ENCODE results near the gene LPA. TPM values are rescaled to one million over a fixed set of nuclear protein-coding genes. Genes with fewer than 3 reads are reported as not detected.
"Not testable (repeated sequence)": the region's sequence is repeated elsewhere in the genome, so short reads cannot be mapped to it uniquely, and the experiment has no call there.

The LPA gene
- total RNA-seq, 1 experiment from 2014 or later, result not detected

GRCh38 chr6:160532315-160532714 is 131.8 kb downstream of the LPA start:
- H4K20me1 ChIP-seq (ENCODE audit: insufficient read depth), result no peaks in the 10 kb centered on the region
- no peaks in the 10 kb centered on the region for H3K9me2 ChIP-seq (ENCODE audit: insufficient read depth)
- no peaks in the 10 kb centered on the region for H3K4me1 ChIP-seq (replicated peaks; ENCODE audit: insufficient read depth)
- intact Hi-C loops (cut with micrococcal nuclease; ENCODE audit: unreplicated experiment), result no loop called here
- TF ChIP-seq EZH2 (IDR thresholded peaks at IDR 0.05; ENCODE audit: low read depth) (no peak), CTCF (conservative IDR thresholded peaks at IDR 0.05) (no peak)
- POLR2A ChIA-PET (ENCODE audit: unreplicated experiment), result no interaction called here
- no peak overlapping the region for H3K27ac ChIP-seq
- 0 out of 2 replicates have a peak, but pooled peaks cover 9% of the 10 kb centered on the region for H3K27me3 ChIP-seq (ENCODE audit: insufficient read depth, low read depth)
- H3K79me2 ChIP-seq (ENCODE audit: low read depth), result no peaks in the 10 kb centered on the region
- no peak overlapping the region for H2AFZ ChIP-seq
- no peak overlapping the region for H3K4me3 ChIP-seq
- no peak overlapping the region for H3K4me2 ChIP-seq
- BruUV-seq (replicated peaks), result no TSS peak
- no peak for DNase-seq
- no peaks in the 10 kb centered on the region for H3F3A ChIP-seq (ENCODE audit: insufficient read depth, low read depth)
- CTCF ChIA-PET, result no interaction called here
- H3K36me3 ChIP-seq (ENCODE audit: low read depth), result no peaks in the 10 kb centered on the region
- H3K9me3 ChIP-seq (ENCODE audit: insufficient read depth, low read depth), result no peaks in the 10 kb centered on the region

GRCh38 chr6:160531826-160532225 is 132.2 kb downstream of the LPA start:
- Histone ChIP-seq H3K9me2 (ENCODE audit: insufficient read depth) (no peaks in the 10 kb centered on the region), H3K4me3 (no peak overlapping the region), H3F3A (ENCODE audit: insufficient read depth, low read depth) (no peaks in the 10 kb centered on the region), H3K79me2 (ENCODE audit: low read depth) (no peaks in the 10 kb centered on the region), H2AFZ (no peak overlapping the region), H3K4me2 (no peak overlapping the region), H3K9me3 (ENCODE audit: insufficient read depth, low read depth) (no peaks in the 10 kb centered on the region), H3K27ac (no peak overlapping the region), H3K27me3 (ENCODE audit: insufficient read depth, low read depth) (0 out of 2 replicates have a peak, but pooled peaks cover 9% of the 10 kb centered on the region), H3K4me1 (replicated peaks; ENCODE audit: insufficient read depth) (no peaks in the 10 kb centered on the region), H4K20me1 (ENCODE audit: insufficient read depth) (no peaks in the 10 kb centered on the region), H3K36me3 (ENCODE audit: low read depth) (no peaks in the 10 kb centered on the region)
- no peak for TF ChIP-seq EZH2 (IDR thresholded peaks at IDR 0.05; ENCODE audit: low read depth)
- TF ChIP-seq CTCF (conservative IDR thresholded peaks at IDR 0.05), result no peak
- intact Hi-C loops (cut with micrococcal nuclease; ENCODE audit: unreplicated experiment), result no loop called here
- BruUV-seq (replicated peaks), result no TSS peak
- no peak for DNase-seq
- ChIA-PET CTCF (no interaction called here), POLR2A (ENCODE audit: unreplicated experiment) (no interaction called here)

GRCh38 chr6:160529524-160529923 is 134.6 kb downstream of the LPA start:
- POLR2A ChIA-PET (ENCODE audit: unreplicated experiment), result interaction anchor here (0.7 kb wide), 1 partner anchor 61 kb away, joined by 8 read pairs; no protein-coding TSS in a partner anchor
- H3K27ac ChIP-seq; H3F3A ChIP-seq (ENCODE audit: insufficient read depth, low read depth); H3K9me2 ChIP-seq (ENCODE audit: insufficient read depth); H3K36me3 ChIP-seq (ENCODE audit: low read depth); H3K27me3 ChIP-seq (ENCODE audit: insufficient read depth, low read depth); DNase-seq; CTCF ChIA-PET; intact Hi-C loops (cut with micrococcal nuclease; ENCODE audit: unreplicated experiment); H2AFZ ChIP-seq; H3K4me2 ChIP-seq; BruUV-seq (replicated peaks); H4K20me1 ChIP-seq (ENCODE audit: insufficient read depth); H3K4me1 ChIP-seq (replicated peaks; ENCODE audit: insufficient read depth); H3K9me3 ChIP-seq (ENCODE audit: insufficient read depth, low read depth); H3K4me3 ChIP-seq; H3K79me2 ChIP-seq (ENCODE audit: low read depth): not testable (repeated sequence)

GRCh38 chr6:160523223-160523622 is 140.9 kb downstream of the LPA start:
- Histone ChIP-seq H3K79me2 (ENCODE audit: low read depth) (no peaks in the 10 kb centered on the region), H3K27ac (no peak overlapping the region), H3K4me2 (no peak overlapping the region), H3F3A (ENCODE audit: insufficient read depth, low read depth) (no peaks in the 10 kb centered on the region), H4K20me1 (ENCODE audit: insufficient read depth) (no peaks in the 10 kb centered on the region), H3K9me2 (ENCODE audit: insufficient read depth) (no peaks in the 10 kb centered on the region), H3K4me1 (replicated peaks; ENCODE audit: insufficient read depth) (no peaks in the 10 kb centered on the region), H3K4me3 (no peak overlapping the region), H3K36me3 (ENCODE audit: low read depth) (no peaks in the 10 kb centered on the region), H2AFZ (no peak overlapping the region), H3K9me3 (ENCODE audit: insufficient read depth, low read depth) (no peaks in the 10 kb centered on the region), H3K27me3 (ENCODE audit: insufficient read depth, low read depth) (peaks cover 14% of the 10 kb centered on the region; the same call in 1 of the 2 replicates)
- DNase-seq, result no peak
- POLR2A ChIA-PET (ENCODE audit: unreplicated experiment), result no interaction called here
- CTCF ChIA-PET, result no interaction called here
- intact Hi-C loops (cut with micrococcal nuclease; ENCODE audit: unreplicated experiment), result no loop called here
- no TSS peak for BruUV-seq (replicated peaks)
- TF ChIP-seq CTCF (conservative IDR thresholded peaks at IDR 0.05) (no peak), EZH2 (IDR thresholded peaks at IDR 0.05; ENCODE audit: low read depth) (no peak)

Data from PC-9 (cell line).